Suprapubic skin (tissue), 4 donors: ENCODE measurements around the gene CAMSAP1. TPM values are rescaled to one million over a fixed set of nuclear protein-coding genes. Genes with fewer than 3 reads are reported as not detected.

Experiments used
- DNase-seq, 2 donors: peaks; one replicate each; pipeline ENCODE4 v3.0.0-alpha.2; 2019; ENCODE audit warnings: low spot score in 2 of 2
- H3K27ac ChIP-seq: fragments of 200-600 bp; sonication (generic); one replicate; pipeline ENCODE4 v1.5.1; 2019
- H3K27me3 ChIP-seq: fragments of 200-600 bp; sonication (generic); one replicate; pipeline ENCODE4 v1.5.1; 2019
- H3K36me3 ChIP-seq: fragments of 200-600 bp; sonication (generic); one replicate; pipeline ENCODE4 v1.5.1; 2019
- H3K4me1 ChIP-seq: fragments of 200-600 bp; sonication (generic); one replicate; pipeline ENCODE4 v1.5.1; 2019
- H3K4me3 ChIP-seq: fragments of 200-600 bp; sonication (generic); one replicate; pipeline ENCODE4 v1.5.1; 2019; ENCODE audit warnings: mild to moderate bottlenecking
- H3K9me3 ChIP-seq: fragments of 200-600 bp; sonication (generic); one replicate; pipeline ENCODE4 v1.5.1; 2019
- CTCF ChIP-seq, 2 donors: fragments of 200-600 bp in 1 of 2; fragments of 450-650 bp in 1 of 2; sonication (generic) in 1 of 2; IDR thresholded peaks; one replicate each; pipeline ENCODE4 v1.5.1; 2016 to 2019; ENCODE audit warnings: antibody characterized with exemption in 2 of 2, mild to moderate bottlenecking in 1 of 2, moderate library complexity in 1 of 2
- EP300 ChIP-seq: sonication (generic); formaldehyde crosslinking; IDR thresholded peaks from one replicate; pipeline ENCODE4 v1.6.1; 2017; ENCODE audit warnings: antibody characterized with exemption
- POLR2A ChIP-seq, 2 donors: fragments of 450-650 bp; IDR thresholded peaks; one replicate each; pipeline ENCODE4 v1.6.1; 2017; ENCODE audit warnings: antibody characterized with exemption in 2 of 2, mild to moderate bottlenecking in 2 of 2, moderate library complexity in 2 of 2
- POLR2AphosphoS5 ChIP-seq, 3 donors: sonication (generic); formaldehyde crosslinking; IDR thresholded peaks; one replicate each; pipeline ENCODE4 v1.6.1; 2017; ENCODE audit warnings: antibody characterized with exemption in 3 of 3
- WGBS: methylation state at CpG from one replicate; pipeline ENCODE4 v1.1.5; 2018; 5-methylcytosine and 5-hydroxymethylcytosine counted together
- total RNA-seq, 4 donors: library from RNA; depleted of rRNA; stranded (reverse); fragments of >200 nt; gene quantifications; one replicate each; pipeline ENCODE4 v1.1.0, GENCODE V29; 2016

The CAMSAP1 gene
- total RNA-seq, 4 donors from 2014 or later = 42.0 to 58.3 (median 54.9) TPM

DNA sequence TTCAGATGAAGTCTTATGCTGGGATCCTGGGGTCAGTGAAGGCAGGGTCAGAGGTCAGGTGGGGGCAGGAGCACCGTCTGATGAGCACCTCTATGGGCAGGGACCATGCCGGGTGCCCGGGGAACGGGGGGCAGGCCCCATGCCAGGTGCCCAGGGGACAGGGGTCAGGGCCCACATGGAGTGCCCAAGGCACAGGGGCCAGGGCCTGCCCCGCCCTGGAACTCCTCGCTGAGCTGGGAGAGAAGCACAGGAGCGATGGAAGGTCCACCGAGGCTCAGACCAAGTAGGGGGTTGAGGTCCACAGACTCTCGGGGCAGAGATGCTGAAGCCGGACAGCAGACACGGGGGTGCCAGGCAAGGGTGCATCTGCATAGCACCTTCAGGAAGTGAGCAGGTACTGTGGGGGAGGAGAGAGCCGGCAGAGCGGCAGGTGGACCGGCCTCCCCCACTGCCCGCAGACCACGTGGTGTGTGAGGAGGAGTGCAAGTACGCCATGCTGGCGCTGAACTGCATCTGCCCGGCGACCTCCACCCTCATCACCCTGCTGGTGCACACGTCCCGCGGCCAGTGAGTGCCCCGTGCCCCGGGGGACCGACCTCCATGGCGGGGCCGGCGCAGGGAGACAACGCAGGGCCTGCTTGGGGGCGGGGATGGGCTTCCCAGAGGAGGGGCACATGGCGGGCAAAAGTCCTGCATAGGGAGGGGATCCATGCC is 137.7 kb downstream of the CAMSAP1 start:
- Histone ChIP-seq H3K4me1 (no peaks in the 10 kb centered on the region), H3K27me3 (peaks cover 28% of the 10 kb centered on the region), H3K4me3 (no peak overlapping the region), H3K27ac (no peak overlapping the region), H3K36me3 (no peaks in the 10 kb centered on the region), H3K9me3 (peaks cover 9% of the 10 kb centered on the region)
- WGBS = 84% methylated on average over 32 of the region's 32 CpGs
- no peak for DNase-seq
- TF ChIP-seq EP300 (no peak), POLR2A (IDR thresholded peaks at IDR 0.05) (no peak)

DNA sequence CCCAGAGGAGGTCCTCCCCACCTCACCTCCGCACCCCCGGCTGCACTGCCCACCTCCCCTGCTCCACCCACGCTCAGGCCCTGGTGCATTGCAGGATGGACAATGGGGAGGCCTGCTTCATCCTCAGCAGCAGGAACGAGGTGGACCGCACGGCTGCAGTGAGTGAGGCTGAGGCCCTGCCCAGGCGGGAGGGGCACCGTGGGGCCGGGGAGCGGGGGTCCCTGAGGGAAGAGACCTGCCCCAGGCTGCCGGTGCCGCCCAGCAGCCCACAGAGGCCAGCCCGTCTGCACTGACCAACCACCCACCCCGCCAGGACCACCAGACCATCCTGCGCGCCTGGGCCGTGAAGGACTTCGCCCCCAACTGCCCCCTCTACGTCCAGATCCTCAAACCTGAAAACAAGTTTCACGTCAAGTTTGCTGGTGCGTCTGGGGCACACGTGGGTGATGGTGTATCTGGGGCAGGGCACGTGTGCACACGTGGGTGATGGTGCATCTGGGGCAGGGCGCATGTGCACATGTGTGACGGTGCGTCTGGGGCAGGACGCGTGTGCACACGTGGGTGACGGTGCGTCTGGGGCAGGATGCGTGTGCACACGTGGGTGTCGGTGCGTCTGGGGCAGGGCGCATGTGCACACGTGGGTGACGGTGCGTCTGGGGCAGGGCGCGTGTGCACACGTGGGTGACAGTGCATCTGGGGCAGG is 138.7 kb downstream of the CAMSAP1 start:
- peaks cover 9% of the 10 kb centered on the region for H3K9me3 ChIP-seq
- no peak for DNase-seq
- H3K4me3 ChIP-seq = no peak overlapping the region
- no peaks in the 10 kb centered on the region for H3K4me1 ChIP-seq
- H3K27ac ChIP-seq = no peak overlapping the region
- peaks cover 28% of the 10 kb centered on the region for H3K27me3 ChIP-seq
- TF ChIP-seq EP300 = no peak
- WGBS = 84% methylated on average over 24 of the region's 43 CpGs
- no peaks in the 10 kb centered on the region for H3K36me3 ChIP-seq

GRCh38 chr9:135766707-135767106 is 140.6 kb downstream of the CAMSAP1 start:
- 86% methylated on average over 4 of the region's 4 CpGs for WGBS
- no peak overlapping the region for H3K4me3 ChIP-seq
- TF ChIP-seq POLR2AphosphoS5 (IDR thresholded peaks at IDR 0.05) (no peak), EP300 (no peak), CTCF (IDR thresholded peaks at IDR 0.05) (no peak), POLR2A (IDR thresholded peaks at IDR 0.05) (no peak)

DNA sequence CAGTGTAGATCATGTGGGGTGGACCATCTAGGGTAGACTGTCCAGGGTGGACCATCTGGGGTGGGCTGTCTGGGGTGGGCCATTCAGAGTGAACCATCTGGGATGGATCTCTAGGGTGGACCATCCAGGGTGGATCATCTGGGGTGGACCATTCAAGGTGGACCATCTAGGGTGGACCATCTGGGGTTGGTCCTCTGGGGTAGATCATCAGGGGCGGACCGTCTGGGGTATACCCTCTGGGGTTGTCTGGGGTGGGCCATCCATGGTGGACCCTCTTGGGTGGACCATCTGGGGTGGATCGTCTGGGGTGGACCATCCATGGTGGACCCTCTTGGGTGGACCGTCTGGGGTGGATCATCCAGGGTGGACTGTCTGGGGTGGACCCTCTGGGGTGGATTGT is 141.1 kb downstream of the CAMSAP1 start:
- H3K9me3 ChIP-seq = peaks cover 9% of the 10 kb centered on the region
- DNase-seq = no peak
- TF ChIP-seq POLR2A (IDR thresholded peaks at IDR 0.05) = no peak
- TF ChIP-seq EP300 = no peak
- no peak for TF ChIP-seq CTCF (IDR thresholded peaks at IDR 0.05)
- no peak for TF ChIP-seq POLR2AphosphoS5 (IDR thresholded peaks at IDR 0.05)
- no peak overlapping the region for H3K4me3 ChIP-seq
- H3K4me1 ChIP-seq = no peaks in the 10 kb centered on the region
- H3K36me3 ChIP-seq = no peaks in the 10 kb centered on the region
- H3K27me3 ChIP-seq = peaks cover 26% of the 10 kb centered on the region
- no peak overlapping the region for H3K27ac ChIP-seq
- 100% methylated on average over 2 of the region's 4 CpGs for WGBS

More at GRCh38 chr9:135766707-135767106, 140.6 kb downstream of the CAMSAP1 start:
- Histone ChIP-seq H3K4me1 (no peaks in the 10 kb centered on the region), H3K27ac (no peak overlapping the region), H3K9me3 (peaks cover 9% of the 10 kb centered on the region), H3K27me3 (peaks cover 26% of the 10 kb centered on the region), H3K36me3 (no peaks in the 10 kb centered on the region)
- DNase-seq = no peak

DNA sequence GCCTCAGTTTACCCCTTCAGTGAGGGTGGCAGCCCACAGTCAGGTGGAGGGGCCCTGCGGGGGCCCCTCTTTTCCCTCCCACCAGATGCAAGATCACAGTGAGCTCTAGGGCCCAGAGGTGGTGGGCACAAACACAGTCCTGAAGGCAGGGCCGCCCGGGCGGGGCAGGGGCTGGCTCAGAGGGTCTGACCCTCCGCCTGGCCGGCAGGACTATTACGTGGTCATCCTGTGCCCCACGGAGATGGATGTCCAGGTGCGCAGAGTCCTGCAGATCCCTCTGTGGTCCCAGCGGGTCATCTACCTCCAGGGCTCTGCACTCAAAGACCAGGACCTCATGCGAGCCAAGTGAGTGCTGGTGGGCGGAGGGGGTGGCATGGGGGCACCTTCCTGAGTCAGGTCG is 141.9 kb downstream of the CAMSAP1 start:
- Histone ChIP-seq H3K27me3 (peaks cover 21% of the 10 kb centered on the region), H3K27ac (no peak overlapping the region), H3K9me3 (peaks cover 9% of the 10 kb centered on the region), H3K4me1 (no peaks in the 10 kb centered on the region), H3K4me3 (no peak overlapping the region), H3K36me3 (no peaks in the 10 kb centered on the region)
- no peak for DNase-seq
- WGBS = 99% methylated on average over 12 of the region's 13 CpGs
- TF ChIP-seq POLR2AphosphoS5 (IDR thresholded peaks at IDR 0.05) = no peak
- no peak for TF ChIP-seq CTCF (IDR thresholded peaks at IDR 0.05)
- no peak for TF ChIP-seq EP300
- no peak for TF ChIP-seq POLR2A (IDR thresholded peaks at IDR 0.05)

- DNase-seq = no peak
- no peak for TF ChIP-seq POLR2AphosphoS5 (IDR thresholded peaks at IDR 0.05)
- no peak for TF ChIP-seq POLR2A (IDR thresholded peaks at IDR 0.05)
- H3K4me3 ChIP-seq = no peak overlapping the region
- no peak overlapping the region for H3K27ac ChIP-seq
- peaks cover 27% of the 10 kb centered on the region for H3K27me3 ChIP-seq
- 87% methylated on average over 16 of the region's 19 CpGs for WGBS
- H3K4me1 ChIP-seq = no peaks in the 10 kb centered on the region
- peaks cover 9% of the 10 kb centered on the region for H3K9me3 ChIP-seq
- H3K36me3 ChIP-seq = no peaks in the 10 kb centered on the region
These were observed 142.6 kb downstream of the CAMSAP1 start for GRCh38 chr9:135764731-135765130.
